HG02970 (cell line): Measurements from ENCODE around the gene SCARF2.
"Not testable (repeated sequence)": the region's sequence is repeated elsewhere in the genome, so short reads cannot be mapped to it uniquely, and the experiment has no call there.

Experiments used
- ATAC-seq: cut with Tn5 transposase; IDR thresholded peaks from one replicate; pipeline ENCODE4 v1.9.1; 2021; ENCODE audit warnings: mild to moderate bottlenecking, moderate library complexity, moderate number of reproducible peaks; ENCODE audit not compliant: unreplicated experiment, low FRiP score

Gene SCARF2

GRCh38 chr22:20430101-20430719, 7.4 kb downstream of the SCARF2 start:
- no peak for ATAC-seq

GRCh38 chr22:20429254-20430100, 8.1 kb downstream of the SCARF2 start:
- ATAC-seq, result peak; percentile 54

GRCh38 chr22:20428496-20429253, 8.9 kb downstream of the SCARF2 start:
- no peak for ATAC-seq

DNA sequence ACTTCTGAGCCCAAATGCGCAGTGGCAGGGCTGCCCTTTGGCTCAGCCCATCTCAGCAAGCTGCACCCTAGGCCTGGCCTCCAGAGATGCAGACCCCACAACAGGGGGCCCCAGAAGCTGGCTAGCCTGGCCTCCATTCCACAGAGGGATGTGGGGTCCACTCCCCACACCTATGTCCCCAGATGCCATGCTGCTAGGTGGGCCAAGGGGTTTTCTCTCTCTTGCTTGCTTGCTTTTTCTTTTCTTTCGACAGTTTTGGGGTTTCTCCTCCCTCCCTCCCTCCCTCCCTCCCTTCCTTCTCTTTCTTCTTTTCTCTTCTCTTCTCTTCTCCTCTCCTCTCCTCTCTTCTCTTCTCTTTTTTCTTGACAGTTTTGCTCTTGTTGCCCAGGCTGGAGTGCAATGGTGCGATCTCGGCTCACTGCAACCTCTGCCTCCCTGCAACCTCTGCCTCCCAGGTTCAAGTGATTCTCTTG, 9.6 kb downstream of the SCARF2 start:
- no peak for ATAC-seq

DNA sequence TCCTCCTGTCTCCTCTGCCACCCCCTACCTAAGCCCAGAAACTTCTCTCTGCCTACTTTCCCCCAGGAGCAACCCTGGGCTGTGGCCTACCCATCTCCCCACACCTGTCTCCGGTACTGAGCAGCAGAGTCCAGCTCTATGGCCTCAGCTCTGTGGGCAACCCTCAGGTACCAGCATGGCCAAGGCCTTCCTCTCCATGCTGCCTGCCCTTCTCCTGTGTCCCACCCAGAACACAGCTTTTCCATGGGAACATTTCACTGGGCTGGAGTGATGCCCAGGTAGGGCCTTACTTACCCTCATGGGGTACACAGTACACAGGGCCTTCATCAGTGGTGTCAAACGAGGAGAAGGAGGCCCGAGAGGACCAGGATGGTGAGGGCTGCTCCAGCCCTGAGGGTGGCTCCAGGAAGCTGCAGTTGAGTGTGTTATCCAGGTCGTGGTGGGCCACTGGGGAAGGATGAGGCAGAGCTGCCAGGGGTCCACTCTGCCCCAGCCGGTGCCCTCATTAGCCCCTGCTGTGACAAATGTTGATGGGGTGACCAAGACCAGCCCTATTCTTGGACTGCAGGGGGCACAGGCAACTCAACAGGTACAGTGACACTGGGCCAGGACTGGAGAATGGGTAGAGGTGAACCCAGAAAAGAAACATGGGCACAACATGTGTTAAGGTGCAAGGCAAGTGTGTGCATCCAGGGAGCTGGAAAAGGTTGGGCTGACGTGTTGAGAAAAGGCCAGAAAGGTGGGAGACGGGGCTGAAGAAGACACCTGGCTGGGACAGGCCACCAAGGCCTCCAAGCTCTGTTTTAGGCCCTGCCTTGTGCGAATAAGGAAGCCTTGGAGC, 10.3 kb downstream of the SCARF2 start:
- ATAC-seq, result no peak

DNA sequence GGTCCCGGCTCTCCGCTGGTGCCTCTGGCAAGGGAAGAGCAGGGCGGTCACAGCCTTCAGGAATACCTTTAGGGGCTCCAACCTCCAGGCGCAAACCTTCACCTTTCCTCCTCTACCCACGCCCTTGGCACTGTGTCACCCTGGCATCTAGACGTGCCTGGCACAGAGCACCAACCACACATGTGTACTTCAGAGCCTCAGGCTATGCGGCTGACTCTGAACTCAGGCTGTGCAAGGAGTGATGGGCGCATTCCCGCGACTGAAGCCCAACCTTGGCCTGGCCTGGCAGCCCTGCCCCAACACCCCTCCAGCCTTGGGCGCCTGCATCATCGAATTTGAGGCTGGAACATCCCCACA, 11.4 kb downstream of the SCARF2 start:
- ATAC-seq, result no peak

GRCh38 chr22:20425566-20426258, 11.9 kb downstream of the SCARF2 start:
- no peak for ATAC-seq

- ATAC-seq, result no peak
Observed at GRCh38 chr22:20424932-20425565, 12.6 kb downstream of the SCARF2 start.

GRCh38 chr22:20424568-20424931, 13.1 kb downstream of the SCARF2 start:
- ATAC-seq, result no peak

DNA sequence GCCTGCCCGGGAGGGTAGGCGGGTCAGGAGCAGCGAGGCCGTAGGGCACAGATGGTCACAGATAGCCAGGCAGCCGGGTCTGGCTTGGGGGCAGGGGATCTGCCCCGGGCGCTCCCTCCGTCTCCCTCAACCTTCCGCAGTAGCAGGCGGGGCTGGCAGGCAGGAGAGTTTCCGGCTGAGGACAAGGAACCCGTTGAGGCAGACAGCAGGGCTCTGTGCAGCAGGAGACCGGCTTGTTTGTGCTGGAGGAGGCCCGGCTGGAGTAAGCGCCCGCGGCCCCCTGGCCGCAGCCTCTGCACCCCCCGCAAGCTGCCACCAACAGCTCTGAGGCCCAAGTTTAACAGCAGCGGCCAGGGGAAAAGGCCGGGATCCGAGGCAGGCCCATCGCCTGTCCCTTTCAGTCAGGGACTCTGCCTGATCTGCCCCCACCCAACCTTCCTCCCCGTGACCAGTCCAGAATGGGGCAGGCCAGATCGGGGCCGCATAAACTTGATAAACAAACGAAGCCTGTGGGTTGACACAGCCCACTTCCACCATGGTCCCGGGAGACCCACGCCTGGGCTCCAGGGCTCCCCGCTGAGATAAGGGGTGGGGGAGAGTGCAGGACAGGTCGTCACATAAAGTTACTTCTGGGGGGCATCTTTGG, 13.6 kb downstream of the SCARF2 start:
- no peak for ATAC-seq

DNA sequence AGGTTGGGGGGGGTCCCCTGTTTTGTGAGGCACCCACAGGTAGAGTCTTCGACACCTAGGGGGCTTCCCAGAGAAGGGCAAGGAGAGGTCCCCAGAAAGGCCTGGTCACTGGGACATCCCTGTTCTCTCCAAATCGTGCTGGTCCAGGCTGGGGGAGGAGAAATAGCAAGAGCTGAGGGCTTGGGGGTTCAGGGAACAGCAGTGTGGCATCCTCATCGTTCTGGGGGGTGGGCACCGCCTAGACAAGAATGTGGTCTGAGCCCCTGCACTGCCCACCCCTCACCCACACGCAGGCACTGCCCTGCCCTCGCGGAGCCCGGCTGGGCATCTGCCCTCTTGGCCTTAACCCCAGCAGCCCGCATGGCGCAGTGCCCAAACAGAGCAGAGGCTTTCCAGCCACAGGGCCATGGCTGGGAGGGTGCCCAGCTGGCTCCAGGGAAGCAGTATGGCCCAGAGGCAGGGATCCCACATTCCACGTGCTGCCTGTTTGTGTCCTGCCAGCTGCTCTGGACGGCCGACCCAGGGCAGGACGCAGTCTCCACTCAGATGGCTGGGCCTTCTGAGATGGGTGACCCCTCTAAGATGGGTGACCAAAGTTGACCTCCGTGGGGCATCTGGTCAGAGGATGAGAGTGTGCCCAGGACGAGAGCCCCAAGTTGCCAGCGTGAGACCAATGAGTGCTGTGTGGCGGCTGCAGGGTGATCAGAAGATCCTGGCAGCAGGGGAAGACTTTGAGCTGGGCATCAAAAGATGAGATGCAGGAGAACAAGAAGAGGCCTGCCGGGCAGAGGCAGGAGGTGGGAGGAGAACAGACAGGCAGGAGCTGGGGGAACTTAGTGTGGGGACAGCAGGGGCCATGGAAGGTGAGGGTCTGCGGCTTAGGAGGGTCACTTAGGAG, 14.4 kb downstream of the SCARF2 start:
- ATAC-seq, result no peak

GRCh38 chr22:20422271-20423007, 15.2 kb downstream of the SCARF2 start:
- ATAC-seq, result no peak

DNA sequence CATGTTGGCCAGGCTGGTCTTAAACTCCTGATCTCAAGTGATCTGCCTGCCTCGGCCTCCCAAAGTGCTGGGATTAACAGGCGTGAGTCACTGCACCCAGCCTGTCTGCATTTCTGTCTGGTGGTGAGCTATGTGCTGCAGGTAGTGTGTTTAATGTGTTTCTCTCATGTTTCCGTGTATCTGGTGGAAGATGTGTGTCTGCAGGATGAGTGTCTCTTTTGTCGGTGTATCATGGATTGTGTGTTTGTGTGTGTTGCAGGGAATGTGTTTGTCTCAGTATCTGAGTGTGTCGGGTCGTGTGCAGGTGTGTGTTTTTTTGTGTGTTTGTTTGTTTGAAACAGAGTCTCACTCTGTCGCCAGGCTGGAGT, 16.1 kb downstream of the SCARF2 start:
- ATAC-seq, result no peak

DNA sequence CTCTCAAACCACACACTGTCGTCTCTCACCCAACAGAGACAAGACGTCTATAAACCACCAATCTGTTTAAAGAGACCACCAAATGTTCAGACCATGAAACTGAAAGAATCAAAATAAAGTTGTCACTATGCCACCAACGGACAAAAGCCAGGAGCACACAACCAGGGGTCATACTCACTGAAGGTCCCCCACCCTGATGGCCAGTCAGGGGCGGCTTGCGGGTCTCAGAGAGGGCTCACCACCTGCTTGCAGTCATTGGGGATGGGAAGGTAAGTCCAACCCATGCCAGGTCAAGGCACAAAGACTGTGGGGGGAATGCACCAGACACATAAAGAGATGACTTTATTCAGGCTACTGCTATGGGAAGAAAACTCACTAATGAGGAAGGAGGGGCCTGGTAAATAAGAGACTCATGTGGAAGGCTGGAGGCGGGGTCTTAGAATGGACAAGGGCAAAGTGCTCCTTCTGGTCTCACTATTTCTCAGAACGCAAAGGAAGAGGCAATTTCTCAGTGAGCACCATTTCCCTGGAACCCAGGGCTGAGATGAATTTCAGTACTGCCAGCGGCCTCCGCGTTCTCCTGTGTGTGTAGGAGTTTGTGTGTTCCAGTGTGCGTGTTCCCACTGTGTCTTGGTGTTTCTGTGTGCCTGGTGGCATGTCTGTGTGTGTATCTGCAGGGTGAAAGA, 17.3 kb downstream of the SCARF2 start:
- no peak for ATAC-seq

- ATAC-seq, result no peak
Observed at GRCh38 chr22:20419664-20419951, 18.0 kb downstream of the SCARF2 start.

DNA sequence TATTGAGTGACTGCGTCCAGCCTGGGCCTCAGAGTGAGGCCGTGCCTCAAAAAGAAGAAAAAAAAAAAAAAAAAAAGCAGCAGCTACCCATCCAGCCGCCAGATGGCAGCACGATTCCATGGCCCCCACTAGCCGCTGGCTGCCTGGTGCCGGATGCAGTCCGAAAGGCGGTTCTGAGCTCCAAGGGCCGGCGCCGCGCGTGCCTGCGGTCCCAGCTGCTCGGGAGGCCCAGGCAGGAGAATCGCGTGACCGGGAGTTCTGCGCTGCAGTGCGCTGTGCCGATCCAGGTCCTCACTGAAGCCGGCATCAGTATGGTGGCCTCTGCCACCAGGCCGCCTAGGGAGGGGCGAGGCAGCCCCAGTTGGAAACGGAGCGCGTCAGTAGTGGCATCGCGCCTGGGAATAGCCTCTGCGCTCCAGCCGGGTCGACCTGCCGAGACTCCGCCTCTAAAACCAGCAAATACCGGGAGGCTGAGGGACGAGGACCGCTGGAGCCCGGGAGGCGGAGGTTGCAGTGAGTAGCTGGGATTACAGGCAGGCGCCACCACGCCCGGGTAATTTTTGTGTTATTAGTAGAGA, 19.3 kb downstream of the SCARF2 start:
- ATAC-seq, result no peak

DNA sequence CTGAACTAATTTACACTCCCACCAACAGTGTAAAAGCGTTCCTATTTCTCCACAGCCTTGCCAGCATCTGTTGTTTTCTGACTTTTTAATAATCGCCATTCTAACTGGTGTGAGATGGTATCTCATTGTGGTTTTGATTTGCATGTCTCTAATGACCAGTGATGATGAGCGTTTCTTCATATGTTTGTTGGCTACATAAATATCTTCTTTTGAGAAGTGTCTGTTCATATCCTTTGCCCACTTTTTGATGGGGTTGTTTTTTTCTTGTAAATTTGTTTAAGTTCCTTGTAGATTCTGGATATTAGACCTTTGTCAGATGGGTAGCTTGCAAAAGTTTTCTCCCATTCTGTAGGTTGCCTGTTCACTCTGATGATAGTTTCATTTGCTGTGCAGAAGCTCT, 21.9 kb downstream of the SCARF2 start:
- ATAC-seq, result not testable (repeated sequence)
